ENCODE measurements around the gene ARMC6.

DNA sequence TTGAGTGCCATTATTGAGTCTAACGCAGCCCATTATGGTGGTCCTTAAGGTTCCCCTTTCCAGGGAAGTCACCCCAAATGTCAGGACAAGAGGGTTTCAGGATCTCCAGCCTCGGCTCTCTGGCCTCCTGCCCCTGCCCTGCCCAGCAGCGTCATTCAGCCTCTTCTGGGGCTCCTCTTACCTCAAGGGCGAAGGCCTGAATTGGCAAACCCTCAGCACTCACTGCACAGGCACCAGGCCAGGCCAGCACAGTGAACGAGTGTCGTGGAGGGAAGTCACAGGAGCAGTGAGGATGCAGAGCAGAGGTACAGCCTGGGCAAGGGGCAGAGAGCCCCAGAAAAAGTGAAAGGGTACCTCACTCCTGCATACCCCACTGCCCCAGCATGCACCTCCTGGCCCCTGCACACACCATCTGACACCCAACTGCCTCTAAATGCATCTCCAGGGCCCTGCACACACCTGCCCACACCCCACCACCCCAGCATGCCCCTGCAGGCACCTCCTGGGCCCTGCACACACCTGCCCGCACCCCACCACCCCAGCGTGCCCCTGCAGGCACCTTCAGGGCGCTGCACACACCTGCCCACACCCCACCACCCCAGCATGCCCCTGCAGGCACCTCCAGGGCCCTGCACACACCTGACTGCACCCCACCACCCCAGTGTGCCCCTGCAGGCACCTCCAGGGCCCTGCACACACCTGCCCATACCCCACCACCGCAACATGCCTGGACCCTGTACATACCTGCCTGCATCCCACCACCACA lies 50.2 kb downstream of the ARMC6 start:
- TF ChIP-seq, protein P1, sequence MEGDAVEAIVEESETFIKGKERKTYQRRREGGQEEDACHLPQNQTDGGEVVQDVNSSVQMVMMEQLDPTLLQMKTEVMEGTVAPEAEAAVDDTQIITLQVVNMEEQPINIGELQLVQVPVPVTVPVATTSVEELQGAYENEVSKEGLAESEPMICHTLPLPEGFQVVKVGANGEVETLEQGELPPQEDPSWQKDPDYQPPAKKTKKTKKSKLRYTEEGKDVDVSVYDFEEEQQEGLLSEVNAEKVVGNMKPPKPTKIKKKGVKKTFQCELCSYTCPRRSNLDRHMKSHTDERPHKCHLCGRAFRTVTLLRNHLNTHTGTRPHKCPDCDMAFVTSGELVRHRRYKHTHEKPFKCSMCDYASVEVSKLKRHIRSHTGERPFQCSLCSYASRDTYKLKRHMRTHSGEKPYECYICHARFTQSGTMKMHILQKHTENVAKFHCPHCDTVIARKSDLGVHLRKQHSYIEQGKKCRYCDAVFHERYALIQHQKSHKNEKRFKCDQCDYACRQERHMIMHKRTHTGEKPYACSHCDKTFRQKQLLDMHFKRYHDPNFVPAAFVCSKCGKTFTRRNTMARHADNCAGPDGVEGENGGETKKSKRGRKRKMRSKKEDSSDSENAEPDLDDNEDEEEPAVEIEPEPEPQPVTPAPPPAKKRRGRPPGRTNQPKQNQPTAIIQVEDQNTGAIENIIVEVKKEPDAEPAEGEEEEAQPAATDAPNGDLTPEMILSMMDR (IDR thresholded peaks at IDR 0.05; ENCODE audit: low read depth, low read length), result no peak
- TF ChIP-seq POLR2A (IDR thresholded peaks at IDR 0.05; ENCODE audit: extremely low read depth, insufficient read length) (no peak), MYC (IDR thresholded peaks at IDR 0.05; ENCODE audit: low read depth, low read length) (no peak)
- TF ChIP-seq, protein P2, sequence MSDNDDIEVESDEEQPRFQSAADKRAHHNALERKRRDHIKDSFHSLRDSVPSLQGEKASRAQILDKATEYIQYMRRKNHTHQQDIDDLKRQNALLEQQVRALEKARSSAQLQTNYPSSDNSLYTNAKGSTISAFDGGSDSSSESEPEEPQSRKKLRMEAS (IDR thresholded peaks at IDR 0.05; ENCODE audit: low read depth, low read length), result no peak

All from NB4 (cell line).